ENCODE measurements around the gene KBTBD12.

- TF ChIP-seq POLR2AphosphoS5 (IDR thresholded peaks at IDR 0.05; ENCODE audit: low read depth, low read length) (no peak), SIN3A (IDR thresholded peaks at IDR 0.05; ENCODE audit: borderline replicate concordance, insufficient read depth, low read length) (no peak)
Measured at GRCh38 chr3:128033102-128033501, 118.1 kb downstream of the KBTBD12 start.

Measured in PFSK-1 (cell line).